Activated CD4-positive, alpha-beta T cell treated with anti-CD3 and anti-CD28 coated beads, Interleukin-2, amount 50 U/mL, for 1 hour (primary cell): ENCODE data around the gene SLC2A13.

Experiments
- DNase-seq: peaks from one replicate; pipeline ENCODE4 v3.0.0-alpha.2; 2020

SLC2A13 gene

GRCh38 chr12:40105515-40106201 is at the start of gene SLC2A13:
TSS of gene SLC2A13 (minus strand) at chr12:40106081. CDS start at chr12:40105808, 273 bp downstream.
- peak; percentile 73 for DNase-seq

- DNase-seq = no peak
These were observed 48.5 kb upstream of the SLC2A13 start for GRCh38 chr12:40154381-40154780.

GRCh38 chr12:40153432-40153831 is 47.6 kb upstream of the SLC2A13 start:
- DNase-seq = no peak

GRCh38 chr12:40152783-40153383 is 47.0 kb upstream of the SLC2A13 start:
- peak; percentile 35 for DNase-seq

GRCh38 chr12:40149673-40150260 is 43.9 kb upstream of the SLC2A13 start:
- no peak for DNase-seq

- no peak for DNase-seq
These were observed 41.2 kb upstream of the SLC2A13 start for GRCh38 chr12:40146800-40147797.

- no peak for DNase-seq
These were observed 40.0 kb upstream of the SLC2A13 start for GRCh38 chr12:40145896-40146295.

GRCh38 chr12:40144023-40144422 is 38.1 kb upstream of the SLC2A13 start:
- no peak for DNase-seq

- no peak for DNase-seq
These were observed 36.3 kb upstream of the SLC2A13 start for GRCh38 chr12:40142001-40142744.

- DNase-seq = no peak
These were observed 32.6 kb upstream of the SLC2A13 start for GRCh38 chr12:40138526-40138925.

GRCh38 chr12:40137252-40137651 is 31.4 kb upstream of the SLC2A13 start:
- DNase-seq = no peak

- DNase-seq = no peak
These were observed 21.5 kb upstream of the SLC2A13 start for GRCh38 chr12:40127408-40127807.

- no peak for DNase-seq
These were observed 17.6 kb upstream of the SLC2A13 start for GRCh38 chr12:40123496-40123895.

- DNase-seq = no peak
These were observed 17.0 kb upstream of the SLC2A13 start for GRCh38 chr12:40122842-40123241.

- no peak for DNase-seq
These were observed 11.9 kb upstream of the SLC2A13 start for GRCh38 chr12:40117818-40118217.

GRCh38 chr12:40110586-40110985 is 4.7 kb upstream of the SLC2A13 start:
- no peak for DNase-seq

GRCh38 chr12:40107803-40108620 is 2.1 kb upstream of the SLC2A13 start:
- DNase-seq = no peak

- DNase-seq = peak; percentile 91
These were observed 1.4 kb upstream of the SLC2A13 start for GRCh38 chr12:40107098-40107802.

- no peak for DNase-seq
These were observed 774 bp upstream of the SLC2A13 start for GRCh38 chr12:40106655-40107054.

GRCh38 chr12:40106202-40106533 is 287 bp upstream of the SLC2A13 start:
- no peak for DNase-seq

GRCh38 chr12:40105265-40105514 is 691 bp downstream of the SLC2A13 start:
- DNase-seq = no peak
